Osteoblast (primary cell): ENCODE results near the gene KCNG3. TPM values are rescaled to one million over a fixed set of nuclear protein-coding genes. Genes with fewer than 3 reads are reported as not detected.

Source experiments
- DNase-seq: peaks from one replicate; pipeline ENCODE4 v3.0.0; 2011; ENCODE audit warnings: low spot score, mixed read lengths; ENCODE audit not compliant: insufficient read length; ENCODE audit errors: missing footprints
- H2AFZ ChIP-seq: 2 replicates; pipeline ENCODE4 v1.6.0; 2011; ENCODE audit warnings: mild to moderate bottlenecking, low read length
- H3K27ac ChIP-seq: 2 replicates; pipeline ENCODE4 v1.5.1; 2011; ENCODE audit warnings: mild to moderate bottlenecking, low read depth, low read length, moderate library complexity
- H3K27me3 ChIP-seq: 2 replicates; pipeline ENCODE4 v1.6.0; 2012; ENCODE audit warnings: mild to moderate bottlenecking, control low read depth, inconsistent platforms, low read length, moderate library complexity; ENCODE audit not compliant: insufficient read depth
- H3K36me3 ChIP-seq: 2 replicates; pipeline ENCODE4 v1.5.1; 2011; ENCODE audit warnings: mild to moderate bottlenecking, low read length, control low read depth, moderate library complexity; ENCODE audit not compliant: insufficient read depth
- H3K4me1 ChIP-seq: 2 replicates; pipeline ENCODE4 v1.5.1; 2011; ENCODE audit warnings: mild to moderate bottlenecking, low read length, control low read depth, moderate library complexity; ENCODE audit not compliant: insufficient read depth
- H3K4me2 ChIP-seq: 2 replicates; pipeline ENCODE4 v1.6.0; 2011; ENCODE audit warnings: mild to moderate bottlenecking, low read length; ENCODE audit not compliant: insufficient read depth
- H3K4me3 ChIP-seq: fragments of 200-600 bp; sonication (generic); 3 replicates; pipeline ENCODE4 v1.5.1; 2012; ENCODE audit warnings: mild to moderate bottlenecking, low read length, inconsistent platforms; ENCODE audit not compliant: insufficient read depth
- H3K79me2 ChIP-seq: 2 replicates; pipeline ENCODE4 v1.6.0; 2012; ENCODE audit warnings: mild to moderate bottlenecking, low read length, control low read depth, inconsistent platforms; ENCODE audit not compliant: insufficient read depth
- H3K9me3 ChIP-seq: 2 replicates; pipeline ENCODE4 v1.5.1; 2011; ENCODE audit warnings: low read depth, low read length, control low read depth
- H4K20me1 ChIP-seq: 2 replicates; pipeline ENCODE4 v1.6.0; 2012; ENCODE audit warnings: mild to moderate bottlenecking, low read length, control low read depth; ENCODE audit not compliant: insufficient read depth
- total RNA-seq: library from RNA; depleted of rRNA; stranded (reverse); fragments of >200 nt; gene quantifications from 2 replicates; pipeline ENCODE4 v1.2.3, GENCODE V29; 2012
- TF ChIP-seq, protein P1 (sequence below): IDR thresholded peaks from 2 replicates; pipeline ENCODE4 v1.5.1; 2011; ENCODE audit warnings: mild to moderate bottlenecking, low read depth, low read length, moderate library complexity; ENCODE audit errors: extremely low read depth

The KCNG3 gene
- total RNA-seq, 1 donor = under 0.01 TPM

DNA sequence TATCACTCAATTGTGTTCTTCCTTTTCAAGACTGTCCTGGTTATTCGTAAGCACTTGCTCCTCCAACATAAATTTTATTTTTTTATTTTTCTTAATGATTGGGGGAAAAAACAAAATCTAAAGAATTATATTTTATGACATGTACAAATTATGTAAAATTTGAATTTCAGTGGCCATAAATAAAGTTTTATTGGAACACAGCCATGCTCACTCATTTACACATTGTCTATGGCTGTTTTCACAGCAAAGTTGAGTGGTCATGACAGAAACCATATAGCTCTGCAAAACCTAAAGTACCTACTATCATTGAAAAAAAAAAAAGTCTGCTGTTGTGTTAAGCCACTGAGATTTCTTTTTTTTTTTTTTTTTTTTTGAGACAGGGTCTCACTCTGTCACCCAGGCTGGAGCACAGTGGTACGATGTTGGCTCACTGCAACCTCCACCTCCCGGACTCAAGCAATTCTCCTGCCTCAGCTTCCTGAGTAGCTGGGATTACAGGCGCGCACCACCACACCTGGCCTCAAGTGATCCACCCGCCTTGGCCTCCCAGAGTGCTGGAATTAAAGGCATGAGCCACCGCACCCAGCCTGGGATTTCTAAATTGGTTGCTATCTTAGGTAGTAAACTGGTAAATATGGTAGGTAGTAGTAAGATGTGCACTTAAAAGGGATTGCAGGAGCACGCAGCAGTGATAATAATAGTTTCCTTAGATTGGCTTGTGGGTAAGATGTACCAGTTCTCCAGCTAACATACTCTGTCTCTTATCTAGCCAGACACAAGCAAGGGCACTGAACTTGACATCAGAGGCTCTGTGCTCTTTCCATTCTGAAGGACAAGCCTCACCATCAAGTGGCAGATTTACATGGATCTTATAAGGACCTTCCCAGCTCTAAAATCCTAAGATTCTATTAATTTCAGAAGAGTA is 44.4 kb downstream of the KCNG3 start:
- no peaks in the 10 kb centered on the region for H3K9me3 ChIP-seq
- H3K27ac ChIP-seq = no peak overlapping the region
- no peak overlapping the region for H3K4me3 ChIP-seq
- H3K36me3 ChIP-seq = no peaks in the 10 kb centered on the region
- no peak overlapping the region for H3K4me2 ChIP-seq
- H2AFZ ChIP-seq = no peak overlapping the region
- H3K4me1 ChIP-seq = no peaks in the 10 kb centered on the region
- H4K20me1 ChIP-seq = no peaks in the 10 kb centered on the region
- no peak for DNase-seq
- TF ChIP-seq, protein P1, sequence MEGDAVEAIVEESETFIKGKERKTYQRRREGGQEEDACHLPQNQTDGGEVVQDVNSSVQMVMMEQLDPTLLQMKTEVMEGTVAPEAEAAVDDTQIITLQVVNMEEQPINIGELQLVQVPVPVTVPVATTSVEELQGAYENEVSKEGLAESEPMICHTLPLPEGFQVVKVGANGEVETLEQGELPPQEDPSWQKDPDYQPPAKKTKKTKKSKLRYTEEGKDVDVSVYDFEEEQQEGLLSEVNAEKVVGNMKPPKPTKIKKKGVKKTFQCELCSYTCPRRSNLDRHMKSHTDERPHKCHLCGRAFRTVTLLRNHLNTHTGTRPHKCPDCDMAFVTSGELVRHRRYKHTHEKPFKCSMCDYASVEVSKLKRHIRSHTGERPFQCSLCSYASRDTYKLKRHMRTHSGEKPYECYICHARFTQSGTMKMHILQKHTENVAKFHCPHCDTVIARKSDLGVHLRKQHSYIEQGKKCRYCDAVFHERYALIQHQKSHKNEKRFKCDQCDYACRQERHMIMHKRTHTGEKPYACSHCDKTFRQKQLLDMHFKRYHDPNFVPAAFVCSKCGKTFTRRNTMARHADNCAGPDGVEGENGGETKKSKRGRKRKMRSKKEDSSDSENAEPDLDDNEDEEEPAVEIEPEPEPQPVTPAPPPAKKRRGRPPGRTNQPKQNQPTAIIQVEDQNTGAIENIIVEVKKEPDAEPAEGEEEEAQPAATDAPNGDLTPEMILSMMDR = no peak
- no peaks in the 10 kb centered on the region for H3K27me3 ChIP-seq
- no peaks in the 10 kb centered on the region for H3K79me2 ChIP-seq

DNA sequence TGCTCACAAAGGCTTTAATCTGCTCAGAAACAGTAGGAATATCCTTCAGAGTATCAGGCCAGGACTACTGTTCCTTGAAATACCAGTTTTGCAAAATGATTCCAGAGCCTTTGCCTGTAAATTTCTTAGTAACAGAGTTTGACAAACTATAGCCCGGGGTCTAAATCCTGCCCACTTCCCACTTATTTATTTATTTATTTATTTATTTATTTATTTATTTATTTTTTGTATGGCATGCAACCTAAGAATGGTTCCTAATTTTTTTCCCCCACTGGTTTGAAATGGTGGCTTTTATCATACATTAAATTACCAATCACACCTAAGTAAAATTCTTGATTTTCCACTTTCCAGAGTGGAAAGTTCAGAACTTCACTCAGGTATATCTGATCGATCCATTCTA is 45.6 kb downstream of the KCNG3 start:
- H3K9me3 ChIP-seq = no peaks in the 10 kb centered on the region
- peaks cover 3% of the 10 kb centered on the region for H3K27me3 ChIP-seq
- H3K79me2 ChIP-seq = no peaks in the 10 kb centered on the region
- H2AFZ ChIP-seq = no peak overlapping the region
- DNase-seq = no peak
- no peaks in the 10 kb centered on the region for H3K36me3 ChIP-seq
- H4K20me1 ChIP-seq = no peaks in the 10 kb centered on the region
- TF ChIP-seq, protein P1 = no peak
- no peak overlapping the region for H3K4me3 ChIP-seq
- no peaks in the 10 kb centered on the region for H3K4me1 ChIP-seq
- no peak overlapping the region for H3K4me2 ChIP-seq
- H3K27ac ChIP-seq = no peak overlapping the region

DNA sequence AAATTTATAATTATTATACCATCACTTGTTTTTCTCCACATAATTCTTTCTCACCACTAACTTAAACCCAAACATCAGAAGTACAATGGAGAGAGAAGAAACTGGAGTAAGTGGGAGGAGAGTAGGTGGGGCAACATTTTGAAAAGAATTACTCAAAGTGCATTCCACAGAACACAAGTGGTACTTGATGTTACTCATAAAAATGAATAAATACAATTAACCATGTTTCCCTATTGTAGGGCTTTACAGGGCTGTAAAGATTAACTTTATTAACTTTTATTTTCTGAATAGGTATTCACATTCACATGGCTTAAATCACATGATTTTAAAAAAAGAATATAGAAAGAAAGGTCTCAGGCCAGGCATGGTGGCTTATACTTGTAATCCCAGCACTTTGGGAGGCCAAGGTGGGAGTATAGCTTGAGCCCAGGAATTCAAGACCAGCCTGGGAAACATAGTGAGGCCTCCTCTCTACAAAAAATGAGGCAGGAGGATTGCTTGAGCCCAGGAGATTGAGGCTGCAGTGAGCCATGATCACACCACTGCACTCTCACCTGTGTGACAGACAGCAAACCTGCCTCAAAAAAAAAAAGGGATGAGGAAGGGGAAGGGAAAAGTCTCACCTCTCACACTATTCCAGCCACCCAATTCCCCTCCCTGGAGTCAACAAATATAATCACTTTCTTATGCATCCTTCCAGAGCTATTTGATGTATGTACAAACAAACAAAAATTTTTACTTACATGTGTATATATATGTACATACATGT is 47.1 kb downstream of the KCNG3 start:
- peaks cover 3% of the 10 kb centered on the region for H3K27me3 ChIP-seq
- H3K4me3 ChIP-seq = no peak overlapping the region
- H3K9me3 ChIP-seq = no peaks in the 10 kb centered on the region
- H3K36me3 ChIP-seq = no peaks in the 10 kb centered on the region
- no peak overlapping the region for H3K27ac ChIP-seq
- TF ChIP-seq, protein P1 = no peak
- H2AFZ ChIP-seq = no peak overlapping the region
- no peak overlapping the region for H3K4me2 ChIP-seq
- no peaks in the 10 kb centered on the region for H3K4me1 ChIP-seq
- H4K20me1 ChIP-seq = no peaks in the 10 kb centered on the region
- DNase-seq = no peak
- no peaks in the 10 kb centered on the region for H3K79me2 ChIP-seq

DNA sequence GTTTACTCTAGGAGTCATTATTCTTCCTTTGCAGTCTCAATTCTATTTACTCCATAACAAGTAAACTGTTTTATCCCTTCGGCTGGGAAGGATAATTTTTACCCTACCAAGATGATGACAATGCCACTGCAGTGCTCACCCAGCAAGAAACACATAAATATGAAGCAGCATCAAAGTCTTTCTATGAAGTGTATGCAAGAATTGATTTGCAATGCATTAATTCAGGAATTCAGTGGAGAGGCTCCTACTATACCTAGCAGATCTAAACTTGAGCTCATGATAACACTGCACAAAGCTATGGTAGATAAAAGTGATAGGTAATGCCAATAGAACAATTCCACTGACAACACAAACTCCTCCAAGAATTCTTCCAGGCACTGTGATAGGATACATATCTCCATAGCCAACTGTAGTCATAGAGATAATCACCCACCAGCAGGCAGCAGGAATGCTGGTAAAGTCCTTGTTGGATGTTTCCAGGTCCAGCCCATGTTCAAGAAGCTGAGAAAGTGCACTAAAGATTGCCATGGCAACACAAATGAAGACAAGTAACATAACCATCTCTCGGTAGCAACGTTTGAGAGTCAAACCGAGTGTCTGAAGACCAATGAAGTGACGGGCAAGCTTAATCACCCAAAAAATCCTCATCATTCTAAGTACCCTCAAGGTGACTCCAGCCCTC is 49.9 kb downstream of the KCNG3 start:
- TF ChIP-seq, protein P1 = no peak
- Histone ChIP-seq H3K9me3 (no peaks in the 10 kb centered on the region), H3K4me2 (no peak overlapping the region), H3K79me2 (no peaks in the 10 kb centered on the region), H3K4me3 (no peak overlapping the region), H3K4me1 (no peaks in the 10 kb centered on the region), H3K36me3 (no peaks in the 10 kb centered on the region), H3K27me3 (peaks cover 3% of the 10 kb centered on the region), H2AFZ (no peak overlapping the region), H4K20me1 (no peaks in the 10 kb centered on the region), H3K27ac (no peak overlapping the region)
- DNase-seq = no peak
